ENCODE results near the gene CD52.
A peak's percentile ranks its signal among the peaks of the same experiment; 100 is the strongest.

Gene CD52

GRCh38 chr1:26335774-26336476, 18.2 kb downstream of the CD52 start:
- DNase-seq (ENCODE audit: low read depth in 2 of 2), result no peak

GRCh38 chr1:26336477-26337205, 18.9 kb downstream of the CD52 start:
- peak; percentile 81 to 83 for DNase-seq (ENCODE audit: low read depth in 2 of 2)

GRCh38 chr1:26337206-26337535, 19.4 kb downstream of the CD52 start:
- no peak for DNase-seq (ENCODE audit: low read depth in 2 of 2)

- no peak for DNase-seq (ENCODE audit: low read depth in 2 of 2)
These were observed 19.9 kb downstream of the CD52 start for GRCh38 chr1:26337625-26338024.

- DNase-seq (ENCODE audit: low read depth in 2 of 2), result no peak
These were observed 20.9 kb downstream of the CD52 start for GRCh38 chr1:26338670-26339069.

- no peak for DNase-seq (ENCODE audit: low read depth in 2 of 2)
These were observed 22.3 kb downstream of the CD52 start for GRCh38 chr1:26340047-26340481.

- DNase-seq (ENCODE audit: low read depth in 2 of 2), result no peak
These were observed 26.6 kb downstream of the CD52 start for GRCh38 chr1:26344147-26344920.

- DNase-seq (ENCODE audit: low read depth in 2 of 2), result no peak
These were observed 28.0 kb downstream of the CD52 start for GRCh38 chr1:26345718-26346117.

GRCh38 chr1:26346274-26347033, 28.7 kb downstream of the CD52 start:
- DNase-seq (ENCODE audit: low read depth in 2 of 2), result no peak

- no peak for DNase-seq (ENCODE audit: low read depth in 2 of 2)
These were observed 31.6 kb downstream of the CD52 start for GRCh38 chr1:26349188-26349876.

- DNase-seq (ENCODE audit: low read depth in 2 of 2), result no peak
These were observed 32.1 kb downstream of the CD52 start for GRCh38 chr1:26349877-26350244.

- DNase-seq (ENCODE audit: low read depth in 2 of 2), result no peak
These were observed 32.6 kb downstream of the CD52 start for GRCh38 chr1:26350343-26350700.

GRCh38 chr1:26350701-26351589, 33.2 kb downstream of the CD52 start:
- DNase-seq (ENCODE audit: low read depth in 2 of 2), result no peak

GRCh38 chr1:26351590-26352337, 34.0 kb downstream of the CD52 start:
- DNase-seq (ENCODE audit: low read depth in 2 of 2), result no peak

- no peak for DNase-seq (ENCODE audit: low read depth in 2 of 2)
These were observed 34.6 kb downstream of the CD52 start for GRCh38 chr1:26352338-26352679.

GRCh38 chr1:26353210-26353859, 35.6 kb downstream of the CD52 start:
- no peak for DNase-seq (ENCODE audit: low read depth in 2 of 2)

GRCh38 chr1:26353976-26354820, 36.4 kb downstream of the CD52 start, which contains the start of gene CRYBG2:
Gene CRYBG2 (minus strand): TSS chr1:26354130. CDS start chr1:26346657, 7,473 bp downstream.
- DNase-seq (ENCODE audit: low read depth in 2 of 2), result no peak

GRCh38 chr1:26354972-26355371, 37.2 kb downstream of the CD52 start:
- no peak for DNase-seq (ENCODE audit: low read depth in 2 of 2)

Data from activated CD4-positive, alpha-beta T cell treated with anti-CD3 and anti-CD28 coated beads for 24 hours (primary cell).